GM19463 (cell line): ENCODE measurements around the gene DCDC2B.
A peak's percentile ranks its signal among the peaks of the same experiment; 100 is the strongest.

Experiments
- ATAC-seq: cut with Tn5 transposase; IDR thresholded peaks from one replicate; pipeline ENCODE4 v1.9.1; 2021; ENCODE audit warnings: mild to moderate bottlenecking, moderate library complexity; ENCODE audit not compliant: unreplicated experiment

DCDC2B gene

GRCh38 chr1:32195972-32196823 lies 12.7 kb upstream of the DCDC2B start:
- ATAC-seq, result no peak

GRCh38 chr1:32197074-32197473 lies 11.8 kb upstream of the DCDC2B start:
- no peak for ATAC-seq

GRCh38 chr1:32197837-32198236 lies 11.1 kb upstream of the DCDC2B start:
- ATAC-seq, result no peak

- no peak for ATAC-seq
These were observed 10.4 kb upstream of the DCDC2B start for GRCh38 chr1:32198237-32199042.

- ATAC-seq, result no peak
These were observed 9.7 kb upstream of the DCDC2B start for GRCh38 chr1:32199043-32199716.

GRCh38 chr1:32199717-32200072 lies 9.2 kb upstream of the DCDC2B start:
- ATAC-seq, result no peak

GRCh38 chr1:32200226-32201010 lies 8.5 kb upstream of the DCDC2B start, which contains the start of gene CCDC28B:
CCDC28B (plus strand) TSS chr1:32200595; CDS start chr1:32201936, 1,341 bp downstream.
- peak; percentile 42 for ATAC-seq

- peak; percentile 35 for ATAC-seq
These were observed 7.7 kb upstream of the DCDC2B start for GRCh38 chr1:32201011-32201855.

GRCh38 chr1:32204943-32205361 lies 3.9 kb upstream of the DCDC2B start:
- ATAC-seq, result no peak

- ATAC-seq, result peak; percentile 67
These were observed 3.2 kb upstream of the DCDC2B start, which contains the start of gene IQCC for GRCh38 chr1:32205401-32206370. IQCC (plus strand) TSS chr1:32205671; CDS start chr1:32205682, 11 bp downstream.

GRCh38 chr1:32208469-32208868 lies 420 bp upstream of the DCDC2B start:
- ATAC-seq, result no peak

GRCh38 chr1:32215629-32216480 lies 7.0 kb downstream of the DCDC2B start:
- ATAC-seq, result no peak

GRCh38 chr1:32216566-32216965 lies 7.7 kb downstream of the DCDC2B start:
- ATAC-seq, result no peak

- no peak for ATAC-seq
These were observed 10.1 kb downstream of the DCDC2B start for GRCh38 chr1:32219022-32219421.

GRCh38 chr1:32220746-32221580 lies 12.1 kb downstream of the DCDC2B start:
- no peak for ATAC-seq

- ATAC-seq, result no peak
These were observed 12.7 kb downstream of the DCDC2B start for GRCh38 chr1:32221581-32221979.
